Astrocyte of the cerebellum (primary cell): ENCODE data around the gene PHACTR2.
"Not testable (repeated sequence)": the region's sequence is repeated elsewhere in the genome, so short reads cannot be mapped to it uniquely, and the experiment has no call there.

Source experiments
- DNase-seq: peaks from one replicate; pipeline ENCODE4 v3.0.0-alpha.2; 2011; ENCODE audit warnings: low read depth
- H3K4me3 ChIP-seq: 2 replicates; pipeline ENCODE4 v1.5.1; 2011; ENCODE audit warnings: mild to moderate bottlenecking, low read depth, low read length, moderate library complexity
- CTCF ChIP-seq: IDR thresholded peaks from 2 replicates; pipeline ENCODE4 v1.5.1; 2012; ENCODE audit warnings: low read length, low read depth, moderate library complexity, mild to moderate bottlenecking; ENCODE audit errors: missing control alignments
- in situ Hi-C: cut with HindIII; loops from 2 replicates; pipeline ENCODE4 v1.10.0; 2017; ENCODE audit warnings: low sequenced_read_pairs

PHACTR2 gene

DNA sequence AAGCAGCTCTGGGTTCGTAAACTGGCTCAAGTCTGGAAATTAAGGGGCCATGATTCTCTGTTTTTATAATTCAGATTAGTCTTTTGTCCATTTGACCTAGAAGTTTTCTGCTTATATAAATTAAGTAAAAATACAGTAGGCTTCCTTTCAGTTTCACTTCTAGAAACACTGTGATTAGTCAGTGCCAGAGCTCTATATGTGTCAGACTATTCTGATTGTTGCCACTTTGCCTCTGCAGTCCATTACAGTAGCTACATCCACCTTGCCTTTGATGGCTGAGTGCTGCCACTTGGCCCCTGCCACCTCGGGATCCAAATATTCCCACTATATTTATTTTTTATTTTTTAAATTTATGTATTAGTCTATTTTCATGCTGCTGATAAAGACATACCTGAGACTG lies 194.4 kb downstream of the PHACTR2 start:
- no peak for TF ChIP-seq CTCF
- in situ Hi-C loops, result no loop called here
- DNase-seq, result no peak
- no peak overlapping the region for H3K4me3 ChIP-seq

GRCh38 chr6:143873600-143873999 lies 195.8 kb downstream of the PHACTR2 start:
- DNase-seq, H3K4me3 ChIP-seq, in situ Hi-C loops: not testable (repeated sequence)

GRCh38 chr6:143874503-143874902 lies 196.7 kb downstream of the PHACTR2 start:
- in situ Hi-C loops, DNase-seq, H3K4me3 ChIP-seq: not testable (repeated sequence)

DNA sequence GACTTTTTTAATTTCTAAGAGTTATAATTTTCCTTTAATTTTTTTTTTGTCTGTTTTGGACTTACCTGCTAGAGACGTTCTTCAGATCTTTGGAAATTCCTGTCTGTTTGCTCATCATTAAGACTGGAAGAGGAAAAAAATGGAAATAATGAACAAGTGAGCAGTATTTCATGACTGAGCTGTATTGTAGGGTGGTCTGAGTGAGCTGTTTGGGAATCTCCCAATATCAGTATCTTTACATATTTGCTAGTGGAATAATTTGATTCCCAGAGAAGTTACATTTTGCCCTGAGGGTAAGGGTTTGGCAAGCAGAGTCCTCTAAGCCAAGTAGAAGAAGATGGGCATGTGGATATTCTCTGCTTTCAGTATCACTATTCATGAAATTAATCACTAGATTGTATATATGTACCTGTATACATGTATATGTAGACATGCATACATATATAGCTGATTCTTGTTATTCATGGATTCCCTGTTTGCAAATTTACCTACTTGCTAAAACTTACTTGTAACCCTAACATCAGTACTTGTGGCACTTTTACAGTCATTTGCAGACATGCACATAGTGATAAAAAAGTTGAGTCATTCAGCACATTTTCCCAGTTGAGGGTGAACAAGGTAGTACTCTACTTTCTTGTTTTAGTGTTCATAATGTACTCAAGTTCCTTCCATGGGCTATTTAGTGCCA lies 200.0 kb downstream of the PHACTR2 start:
- no peak for DNase-seq
- no peak overlapping the region for H3K4me3 ChIP-seq
- no peak for TF ChIP-seq CTCF
- in situ Hi-C loops, result no loop called here

GRCh38 chr6:143878272-143878760 lies 200.6 kb downstream of the PHACTR2 start:
- no peak for TF ChIP-seq CTCF
- no peak overlapping the region for H3K4me3 ChIP-seq
- in situ Hi-C loops, result no loop called here
- no peak for DNase-seq

DNA sequence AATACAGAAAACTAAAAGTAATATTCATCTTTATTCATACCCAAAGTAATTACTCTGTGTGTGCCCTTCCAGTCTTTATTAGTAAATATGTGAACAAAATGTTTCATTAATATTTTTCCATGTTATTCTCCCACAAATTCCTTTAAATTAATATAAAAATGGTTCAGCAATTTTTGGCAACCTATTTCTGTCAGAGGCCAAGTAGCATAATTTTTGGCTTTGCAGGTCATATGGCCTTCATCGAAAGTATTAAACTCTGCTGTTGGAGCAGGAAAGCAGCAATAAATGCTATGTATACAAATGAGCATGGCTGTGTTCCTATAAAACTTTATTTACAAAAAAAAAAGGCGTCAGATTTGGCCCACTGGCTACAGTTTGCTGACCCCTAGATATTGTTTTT lies 202.6 kb downstream of the PHACTR2 start:
- TF ChIP-seq CTCF, result no peak
- no peak overlapping the region for H3K4me3 ChIP-seq
- no peak for DNase-seq
- in situ Hi-C loops, result no loop called here
